H1 (cell line): ENCODE results near the gene NOSIP. TPM values are rescaled to one million over a fixed set of nuclear protein-coding genes. Genes with fewer than 3 reads are reported as not detected.

ENCODE experiments used
- EZH2 ChIP-seq: fragments of 200-600 bp; sonication (generic); IDR thresholded peaks from 2 replicates; pipeline ENCODE4 v1.7.1; 2012; ENCODE audit warnings: low read depth, mild to moderate bottlenecking, moderate library complexity, low read length, inconsistent platforms; ENCODE audit not compliant: severe bottlenecking
- NRF1 ChIP-seq: IDR thresholded peaks from 2 replicates; pipeline ENCODE4 v1.6.1; 2011; ENCODE audit warnings: mild to moderate bottlenecking, low read depth, low read length, improper control_type of control experiment
- SIN3A ChIP-seq, 2 experiments: IDR thresholded peaks in 1 of 2; conservative IDR thresholded peaks in 1 of 2; 2 replicates each; pipeline ENCODE4 v1.6.1; 2011 to 2012; ENCODE audit warnings: low read length in 2 of 2, improper control_type of control experiment in 1 of 2, low read depth in 1 of 2, mild to moderate bottlenecking in 1 of 2
- SUZ12 ChIP-seq: fragments of 200-600 bp; sonication (generic); IDR thresholded peaks from 2 replicates; pipeline ENCODE4 v1.6.1; 2012; ENCODE audit warnings: mild to moderate bottlenecking, inconsistent platforms, low read length, moderate library complexity, mixed read lengths
- TAF7 ChIP-seq: optimal IDR thresholded peaks from 2 replicates; pipeline ENCODE3; 2011; ENCODE audit warnings: low read depth, mild to moderate bottlenecking, inconsistent platforms, low read length, moderate library complexity, borderline replicate concordance
- polyA plus RNA-seq, 7 experiments: library from polyadenylated mRNA; depleted of rRNA in 3 of 7; stranded (reverse) in 5 of 7; unstranded in 2 of 7; fragments of >200 nt in 5 of 7; fragments of 200-250 nt in 2 of 7; gene quantifications; 1 replicate in 5 of 7; 2 replicates in 1 of 7; 4 replicates in 1 of 7; pipeline versions ENCODE4 v1.2.1 to v1.2.3, GENCODE V29; 2011 to 2013; ENCODE audit warnings: missing spikeins in 2 of 7, mixed read lengths in 2 of 7
- total RNA-seq: library from RNA; stranded (reverse); fragmentation: NEBNext Ultra II Directional; extraction: Animal tissue kit (Norgen Biotek cat#: 25700); gene quantifications from 2 replicates; pipeline ENCODE4 v1.2.1, GENCODE V29; 2021

NOSIP gene
- total and polyA plus RNA-seq, 2 of the 8 experiments (the other 6 are each of a cell fraction or from before 2014, with no cell fraction given), result 85.1 to 192 TPM

DNA sequence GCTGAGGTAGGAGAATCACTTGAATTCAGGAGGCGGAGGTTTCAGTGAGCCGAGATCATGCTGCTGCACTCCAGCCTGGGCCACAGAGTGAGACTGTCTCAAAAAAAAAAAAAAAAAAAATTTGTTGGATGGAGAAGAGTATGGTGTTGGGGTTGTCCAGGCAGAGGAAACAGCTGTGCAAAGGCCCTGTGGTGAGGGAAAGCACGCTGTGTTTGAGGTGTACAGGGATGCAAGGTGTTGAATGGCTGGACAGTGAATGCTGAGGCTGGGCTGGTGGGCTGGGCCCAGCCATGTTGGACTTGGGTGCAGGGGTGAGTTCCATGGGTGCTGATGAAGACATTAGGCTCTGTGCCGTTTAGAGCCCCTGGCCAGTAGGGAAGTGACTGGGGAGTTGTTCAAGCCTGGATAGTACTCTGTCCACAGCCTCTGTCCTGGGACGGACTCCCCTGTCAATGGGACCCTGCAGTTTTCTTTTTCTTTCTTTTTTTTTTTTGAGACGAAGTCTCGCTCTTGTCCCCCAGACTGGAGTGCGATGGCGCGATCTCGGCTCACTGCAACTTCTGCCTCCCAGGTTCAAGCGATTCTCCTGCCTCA, 29.2 kb upstream of the NOSIP start (continued):
- no peak for TF ChIP-seq TAF7
- no peak for TF ChIP-seq NRF1
- TF ChIP-seq SIN3A (conservative IDR thresholded peaks at IDR 0.05 in 1 of 2, IDR thresholded peaks at IDR 0.05 in 1 of 2; ENCODE audit: low read depth in 1 of 2, low read length in 2 of 2), result no peak
- no peak for TF ChIP-seq EZH2
- TF ChIP-seq SUZ12, result no peak
- TF ChIP-seq, all 59 proteins: peak for 0
